MCF 10A (cell line): ENCODE measurements around the gene FOXO6. TPM values are rescaled to one million over a fixed set of nuclear protein-coding genes. Genes with fewer than 3 reads are reported as not detected.

ENCODE experiments used
- BruUV-seq: library from RNA; stranded (reverse); fragments of 400-500 nt; replicated peaks from 2 replicates; lab custom pipeline; 2021; lab: Mats Ljungman, UMichigan
- CTCF ChIA-PET: fragments of 300-600 bp; sonication (Branson Sonifier 250); formaldehyde crosslinking; extraction: SDS; loops from one replicate; lab custom pipeline; 2021; ENCODE audit warnings: antibody characterized with exemption, inconsistent platforms; lab: Yijun Ruan, JAX
- POLR2A ChIA-PET: fragments of 300-600, 350-650 bp; sonication (Branson Sonifier 250); formaldehyde crosslinking; extraction: SDS; loops from one replicate; lab custom pipeline; 2020; ENCODE audit warnings: antibody characterized with exemption, inconsistent platforms; lab: Yijun Ruan, JAX
- DNase-seq: peaks from one replicate; pipeline ENCODE4 v3.0.0-alpha.2; 2018; ENCODE audit not compliant: unreplicated experiment
- H3K27ac Mint-ChIP-seq: one replicate; pipeline ENCODE4 v1.8.0; 2022; ENCODE audit warnings: mild to moderate bottlenecking, low read depth, mixed read lengths; ENCODE audit not compliant: unreplicated experiment
- H3K27me3 Mint-ChIP-seq: one replicate; pipeline ENCODE4 v1.8.0; 2022; ENCODE audit warnings: mixed read lengths; ENCODE audit not compliant: insufficient read depth, unreplicated experiment
- H3K36me3 Mint-ChIP-seq: one replicate; pipeline ENCODE4 v1.8.0; 2022; ENCODE audit warnings: mild to moderate bottlenecking, moderate library complexity, mixed read lengths; ENCODE audit not compliant: insufficient read depth, unreplicated experiment
- H3K4me1 Mint-ChIP-seq: one replicate; pipeline ENCODE4 v1.8.0; 2022; ENCODE audit warnings: mixed read lengths; ENCODE audit not compliant: insufficient read depth, unreplicated experiment
- H3K4me3 Mint-ChIP-seq: one replicate; pipeline ENCODE4 v1.8.0; 2022; ENCODE audit warnings: mild to moderate bottlenecking, moderate library complexity, mixed read lengths; ENCODE audit not compliant: unreplicated experiment
- H3K9me3 Mint-ChIP-seq: one replicate; pipeline ENCODE4 v1.8.0; 2022; ENCODE audit warnings: mixed read lengths; ENCODE audit not compliant: unreplicated experiment
- intact Hi-C: fragments of 100-400 bp; cut with micrococcal nuclease; formaldehyde crosslinking; loops from 2 replicates; pipeline ENCODE4 v1.14.1; 2022
- total RNA-seq: library from RNA; stranded (reverse); gene quantifications from 2 replicates; pipeline ENCODE4 v1.2.3, GENCODE V29; 2022
- TF ChIP-seq, protein P1 (sequence below): fragments of 200-600 bp; IDR thresholded peaks from one replicate; pipeline ENCODE4 v1.8.0; 2022; ENCODE audit warnings: antibody characterized with exemption, mild to moderate bottlenecking; ENCODE audit not compliant: unreplicated experiment

The FOXO6 gene
- total RNA-seq, 1 experiment from 2014 or later, result 0.28 TPM

DNA sequence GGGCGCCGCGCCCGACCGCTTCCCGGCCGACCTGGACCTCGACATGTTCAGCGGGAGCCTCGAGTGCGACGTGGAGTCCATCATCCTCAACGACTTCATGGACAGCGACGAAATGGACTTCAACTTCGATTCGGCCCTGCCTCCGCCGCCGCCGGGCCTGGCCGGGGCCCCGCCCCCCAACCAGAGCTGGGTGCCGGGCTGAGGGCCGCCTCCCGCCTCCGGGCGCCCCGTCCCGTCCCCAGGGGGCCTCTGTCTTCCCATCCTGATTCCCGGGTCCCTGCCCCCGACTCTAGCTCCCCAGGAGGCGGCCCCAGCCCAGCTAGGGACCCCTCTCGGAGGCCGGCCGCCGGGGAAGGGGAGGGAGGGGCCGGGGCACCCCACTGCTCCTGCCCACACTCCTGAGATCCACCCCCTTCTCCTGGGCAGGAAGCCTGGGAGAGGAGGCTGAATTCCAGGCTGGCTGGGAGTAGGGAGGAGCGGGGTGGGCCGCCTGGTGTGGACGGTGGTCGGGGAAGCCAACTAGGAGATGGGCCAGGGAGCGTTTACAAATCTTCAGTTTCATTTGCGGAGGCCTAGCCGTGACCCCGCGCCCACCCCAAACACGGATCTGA is 21.4 kb downstream of the FOXO6 start:
- BruUV-seq, result no TSS peak
- ChIA-PET POLR2A (interaction anchor here (1.0 kb wide), 1 partner anchor 36 kb away, joined by 3 read pairs; no protein-coding TSS in a partner anchor), CTCF (interaction anchor here (0.5 to 1.1 kb wide), 4 partner anchors 30 to 150 kb away, joined by 3 read pairs; no protein-coding TSS in a partner anchor)
- DNase-seq, result peak; percentile 48
- no peaks in the 10 kb centered on the region for H3K36me3 Mint-ChIP-seq
- peaks cover 25% of the 10 kb centered on the region for H3K27me3 Mint-ChIP-seq
- peak overlapping the region; percentile 39 for H3K27ac Mint-ChIP-seq
- no peaks in the 10 kb centered on the region for H3K9me3 Mint-ChIP-seq
- peak overlapping the region; percentile 64 for H3K4me3 Mint-ChIP-seq
- intact Hi-C loops, result no loop called here
- TF ChIP-seq, protein P1, sequence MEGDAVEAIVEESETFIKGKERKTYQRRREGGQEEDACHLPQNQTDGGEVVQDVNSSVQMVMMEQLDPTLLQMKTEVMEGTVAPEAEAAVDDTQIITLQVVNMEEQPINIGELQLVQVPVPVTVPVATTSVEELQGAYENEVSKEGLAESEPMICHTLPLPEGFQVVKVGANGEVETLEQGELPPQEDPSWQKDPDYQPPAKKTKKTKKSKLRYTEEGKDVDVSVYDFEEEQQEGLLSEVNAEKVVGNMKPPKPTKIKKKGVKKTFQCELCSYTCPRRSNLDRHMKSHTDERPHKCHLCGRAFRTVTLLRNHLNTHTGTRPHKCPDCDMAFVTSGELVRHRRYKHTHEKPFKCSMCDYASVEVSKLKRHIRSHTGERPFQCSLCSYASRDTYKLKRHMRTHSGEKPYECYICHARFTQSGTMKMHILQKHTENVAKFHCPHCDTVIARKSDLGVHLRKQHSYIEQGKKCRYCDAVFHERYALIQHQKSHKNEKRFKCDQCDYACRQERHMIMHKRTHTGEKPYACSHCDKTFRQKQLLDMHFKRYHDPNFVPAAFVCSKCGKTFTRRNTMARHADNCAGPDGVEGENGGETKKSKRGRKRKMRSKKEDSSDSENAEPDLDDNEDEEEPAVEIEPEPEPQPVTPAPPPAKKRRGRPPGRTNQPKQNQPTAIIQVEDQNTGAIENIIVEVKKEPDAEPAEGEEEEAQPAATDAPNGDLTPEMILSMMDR, result no peak
- H3K4me1 Mint-ChIP-seq, result peaks cover 1% of the 10 kb centered on the region

DNA sequence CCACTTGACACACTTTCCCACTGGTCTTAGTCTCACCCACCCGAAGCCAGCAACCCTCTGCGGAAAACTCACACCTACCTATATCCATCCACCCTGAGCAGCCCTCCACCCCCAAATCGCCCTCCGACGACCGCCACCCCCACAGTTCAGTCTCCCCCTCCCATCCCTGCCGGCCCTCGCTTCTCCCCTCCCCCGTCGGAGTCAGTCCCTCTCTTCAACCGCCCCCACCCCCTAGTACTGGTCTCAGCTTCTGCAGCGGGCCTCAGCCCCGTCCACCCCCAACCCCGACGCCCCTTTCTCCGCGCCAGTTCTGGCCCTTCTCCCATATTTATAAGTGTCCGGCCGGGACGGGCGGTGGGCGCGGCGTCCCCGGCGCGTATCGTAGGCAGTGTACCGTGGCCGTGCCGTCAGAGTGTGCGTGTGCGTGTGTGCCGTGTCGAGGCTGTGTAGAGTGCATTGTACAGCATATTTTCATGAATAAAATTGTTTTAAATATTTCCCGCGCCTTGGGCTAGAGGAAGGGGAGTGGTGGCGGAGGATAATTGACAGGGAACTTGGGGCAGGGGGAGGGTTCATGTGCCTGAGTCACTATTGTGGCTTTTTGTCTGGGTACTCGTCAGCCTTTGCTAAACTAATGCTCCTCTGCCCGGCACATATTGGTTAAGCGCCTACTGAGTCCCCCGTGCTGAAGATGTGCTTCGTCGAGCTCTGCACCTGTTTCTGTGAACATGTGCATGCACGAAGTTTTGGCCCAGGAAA is 22.0 kb downstream of the FOXO6 start:
- Mint-ChIP-seq H3K27me3 (peaks cover 25% of the 10 kb centered on the region), H3K9me3 (no peaks in the 10 kb centered on the region), H3K36me3 (no peaks in the 10 kb centered on the region), H3K27ac (peak overlapping the region; percentile 39), H3K4me1 (peaks cover 7% of the 10 kb centered on the region), H3K4me3 (peak overlapping the region; percentile 64)
- ChIA-PET CTCF (interaction anchor here (0.5 to 1.0 kb wide), 3 partner anchors 34 to 336 kb away, joined by 3 read pairs; no protein-coding TSS in a partner anchor), POLR2A (interaction anchor here (0.7 to 1.0 kb wide), 3 partner anchors 35 to 228 kb away, joined by 3 to 5 read pairs (median 3); no protein-coding TSS in a partner anchor)
- no peak for DNase-seq
- intact Hi-C loops, result no loop called here
- BruUV-seq, result no TSS peak
- TF ChIP-seq, protein P1, result no peak

DNA sequence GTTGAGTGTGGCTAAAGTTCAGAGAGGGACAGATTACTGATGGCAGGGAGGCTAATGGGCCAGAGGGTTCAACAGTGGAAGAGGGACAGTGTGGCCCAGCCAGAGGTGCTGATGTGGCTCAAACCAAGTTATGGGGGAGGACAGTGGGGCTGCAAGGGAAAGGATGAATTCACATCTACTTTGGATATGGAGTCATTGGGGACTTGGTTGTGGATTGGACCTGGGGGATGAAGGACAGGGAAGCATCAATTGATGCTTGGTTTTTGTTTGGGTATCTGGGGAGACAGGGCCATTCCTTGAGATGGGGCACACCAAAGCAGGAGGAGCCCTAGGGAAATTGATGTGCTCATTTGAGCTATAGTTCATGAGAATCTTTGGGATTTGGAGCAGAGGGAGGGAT is 23.3 kb downstream of the FOXO6 start:
- Mint-ChIP-seq H3K36me3 (no peaks in the 10 kb centered on the region), H3K9me3 (no peaks in the 10 kb centered on the region), H3K4me3 (no peak overlapping the region), H3K27ac (no peak overlapping the region), H3K27me3 (peaks cover 25% of the 10 kb centered on the region), H3K4me1 (peaks cover 7% of the 10 kb centered on the region)
- ChIA-PET CTCF (interaction anchor here (0.6 kb wide), 1 partner anchor 791 kb away, joined by 4 read pairs; no protein-coding TSS in a partner anchor), POLR2A (interaction anchor here (0.9 kb wide), 1 partner anchor 229 kb away, joined by 3 read pairs; no protein-coding TSS in a partner anchor)
- DNase-seq, result no peak
- TF ChIP-seq, protein P1, result no peak
- BruUV-seq, result no TSS peak
- intact Hi-C loops, result no loop called here
